IgD-negative memory B cell (primary cell): ENCODE measurements around the gene DGCR2. TPM values are rescaled to one million over a fixed set of nuclear protein-coding genes. Genes with fewer than 3 reads are reported as not detected.
"Not testable (repeated sequence)": the region's sequence is repeated elsewhere in the genome, so short reads cannot be mapped to it uniquely, and the experiment has no call there.

Experiments used
- H3K27ac Mint-ChIP-seq, 3 donors: one replicate each; pipeline ENCODE4 v1.8.0; 2020 to 2022; ENCODE audit warnings: mild to moderate bottlenecking in 3 of 3, mixed read lengths in 3 of 3, moderate library complexity in 1 of 3
- H3K27me3 Mint-ChIP-seq: one replicate; pipeline ENCODE4 v1.8.0; 2021; ENCODE audit warnings: mixed read lengths
- H3K36me3 Mint-ChIP-seq: one replicate; pipeline ENCODE4 v1.8.0; 2020; ENCODE audit warnings: mild to moderate bottlenecking, mixed read lengths
- H3K4me1 Mint-ChIP-seq, 3 donors: one replicate each; pipeline ENCODE4 v1.8.0; 2020 to 2022; ENCODE audit warnings: mixed read lengths in 3 of 3, mild to moderate bottlenecking in 1 of 3
- H3K4me3 Mint-ChIP-seq, 4 donors: one replicate each; pipeline ENCODE4 v1.8.0; 2020 to 2022; ENCODE audit warnings: mild to moderate bottlenecking in 4 of 4, mixed read lengths in 4 of 4, moderate library complexity in 3 of 4
- H3K9me3 Mint-ChIP-seq, 3 donors: one replicate each; pipeline ENCODE4 v1.8.0; 2020 to 2021; ENCODE audit warnings: mixed read lengths in 3 of 3, mild to moderate bottlenecking in 1 of 3
- polyA plus RNA-seq: library from polyadenylated mRNA; unstranded; fragments of 300-500 nt; fragmentation: Illumina TruSeq; gene quantifications from one replicate; pipeline ENCODE4 v1.2.3, GENCODE V29; 2021

The DGCR2 gene
- polyA plus RNA-seq, 1 donor from 2014 or later: 29.1 TPM

GRCh38 chr22:19097518-19097917 is 24.7 kb downstream of the DGCR2 start:
- Mint-ChIP-seq H3K27me3 (no peaks in the 10 kb centered on the region), H3K36me3 (peaks cover 7% of the 10 kb centered on the region), H3K4me1 (peaks cover 12 to 14% (median 14%) of the 10 kb centered on the region in 3 donors), H3K27ac (no peak overlapping the region), H3K4me3 (no peak overlapping the region), H3K9me3 (no peaks in the 10 kb centered on the region)

GRCh38 chr22:19096555-19096954 is 25.7 kb downstream of the DGCR2 start:
- H3K9me3 Mint-ChIP-seq: no peaks in the 10 kb centered on the region
- peaks cover 5% of the 10 kb centered on the region for H3K36me3 Mint-ChIP-seq
- peak overlapping the region in 2 of 3 donors; percentile 2 to 69 for H3K27ac Mint-ChIP-seq
- no peak overlapping the region for H3K4me3 Mint-ChIP-seq
- no peaks in the 10 kb centered on the region for H3K27me3 Mint-ChIP-seq
- H3K4me1 Mint-ChIP-seq: peaks cover 7 to 11% (median 9%) of the 10 kb centered on the region in 3 donors

GRCh38 chr22:19094393-19094997 is 27.7 kb downstream of the DGCR2 start:
- Mint-ChIP-seq H3K9me3 (no peaks in the 10 kb centered on the region), H3K27ac (peak overlapping the region in 1 of 3 donors; percentile 50), H3K4me1 (peaks cover 7 to 11% (median 9%) of the 10 kb centered on the region in 3 donors), H3K27me3 (no peaks in the 10 kb centered on the region), H3K4me3 (no peak overlapping the region), H3K36me3 (peaks cover 5% of the 10 kb centered on the region)

- H3K9me3 Mint-ChIP-seq: no peaks in the 10 kb centered on the region
- no peak overlapping the region for H3K27ac Mint-ChIP-seq
- H3K36me3 Mint-ChIP-seq: peaks cover 10% of the 10 kb centered on the region
- H3K4me1 Mint-ChIP-seq: peaks cover 7 to 13% (median 10%) of the 10 kb centered on the region in 3 donors
- no peaks in the 10 kb centered on the region for H3K27me3 Mint-ChIP-seq
- no peak overlapping the region for H3K4me3 Mint-ChIP-seq
These were observed 29.5 kb downstream of the DGCR2 start for GRCh38 chr22:19092725-19093124.

- no peak overlapping the region for H3K27ac Mint-ChIP-seq
- peaks cover 7% of the 10 kb centered on the region for H3K36me3 Mint-ChIP-seq
- H3K9me3 Mint-ChIP-seq: no peaks in the 10 kb centered on the region
- no peak overlapping the region for H3K4me3 Mint-ChIP-seq
- no peaks in the 10 kb centered on the region for H3K27me3 Mint-ChIP-seq
- peaks cover 3 to 12% (median 8%) of the 10 kb centered on the region in 3 donors for H3K4me1 Mint-ChIP-seq
These were observed 31.6 kb downstream of the DGCR2 start for GRCh38 chr22:19090586-19091127.

- no peak overlapping the region for H3K4me3 Mint-ChIP-seq
- H3K27ac Mint-ChIP-seq: no peak overlapping the region
- peaks cover 8 to 17% (median 13%) of the 10 kb centered on the region in 3 donors for H3K4me1 Mint-ChIP-seq
- H3K27me3 Mint-ChIP-seq: no peaks in the 10 kb centered on the region
- peaks cover 7% of the 10 kb centered on the region for H3K36me3 Mint-ChIP-seq
- no peaks in the 10 kb centered on the region for H3K9me3 Mint-ChIP-seq
These were observed 32.0 kb downstream of the DGCR2 start for GRCh38 chr22:19090183-19090582.

- Mint-ChIP-seq H3K36me3 (peaks cover 9% of the 10 kb centered on the region), H3K4me1 (peaks cover 12 to 21% (median 17%) of the 10 kb centered on the region in 3 donors), H3K4me3 (no peak overlapping the region), H3K9me3 (no peaks in the 10 kb centered on the region), H3K27me3 (no peaks in the 10 kb centered on the region), H3K27ac (peak overlapping the region in 1 of 3 donors; percentile 32)
These were observed 33.2 kb downstream of the DGCR2 start for GRCh38 chr22:19088866-19089595.

GRCh38 chr22:19086896-19087295 is 35.3 kb downstream of the DGCR2 start:
- peaks cover 12 to 19% (median 17%) of the 10 kb centered on the region in 3 donors for H3K4me1 Mint-ChIP-seq
- no peaks in the 10 kb centered on the region for H3K9me3 Mint-ChIP-seq
- no peaks in the 10 kb centered on the region for H3K27me3 Mint-ChIP-seq
- H3K36me3 Mint-ChIP-seq: peaks cover 7% of the 10 kb centered on the region
- H3K27ac Mint-ChIP-seq: no peak overlapping the region
- H3K4me3 Mint-ChIP-seq: no peak overlapping the region

GRCh38 chr22:19086417-19086816 is 35.8 kb downstream of the DGCR2 start:
- peaks cover 12 to 19% (median 17%) of the 10 kb centered on the region in 3 donors for H3K4me1 Mint-ChIP-seq
- H3K4me3 Mint-ChIP-seq: peak overlapping the region in 1 of 4 donors; percentile 75
- no peaks in the 10 kb centered on the region for H3K27me3 Mint-ChIP-seq
- H3K9me3 Mint-ChIP-seq: no peaks in the 10 kb centered on the region
- H3K36me3 Mint-ChIP-seq: peaks cover 8% of the 10 kb centered on the region
- H3K27ac Mint-ChIP-seq: no peak overlapping the region

- H3K4me3 Mint-ChIP-seq: peak overlapping the region; percentile 8 to 73 (median 40)
- H3K27ac Mint-ChIP-seq: peak overlapping the region in 2 of 3 donors; percentile 52 to 72
- H3K9me3 Mint-ChIP-seq: no peaks in the 10 kb centered on the region
- peaks cover 14 to 22% (median 22%) of the 10 kb centered on the region in 3 donors for H3K4me1 Mint-ChIP-seq
- peaks cover 15% of the 10 kb centered on the region for H3K36me3 Mint-ChIP-seq
- no peaks in the 10 kb centered on the region for H3K27me3 Mint-ChIP-seq
These were observed 36.9 kb downstream of the DGCR2 start for GRCh38 chr22:19085233-19085718.

GRCh38 chr22:19084586-19084985 is 37.6 kb downstream of the DGCR2 start:
- H3K36me3 Mint-ChIP-seq: peaks cover 15% of the 10 kb centered on the region
- H3K27me3 Mint-ChIP-seq, H3K27ac Mint-ChIP-seq, H3K9me3 Mint-ChIP-seq, H3K4me3 Mint-ChIP-seq: not testable (repeated sequence)
- H3K4me1 Mint-ChIP-seq: peaks cover 14 to 22% (median 22%) of the 10 kb centered on the region in 3 donors

GRCh38 chr22:19084126-19084525 is 38.1 kb downstream of the DGCR2 start:
- H3K9me3 Mint-ChIP-seq, H3K27me3 Mint-ChIP-seq, H3K27ac Mint-ChIP-seq, H3K4me3 Mint-ChIP-seq: not testable (repeated sequence)
- H3K4me1 Mint-ChIP-seq: peaks cover 14 to 22% (median 22%) of the 10 kb centered on the region in 3 donors
- peaks cover 15% of the 10 kb centered on the region for H3K36me3 Mint-ChIP-seq

GRCh38 chr22:19082793-19083192 is 39.4 kb downstream of the DGCR2 start:
- H3K9me3 Mint-ChIP-seq: no peaks in the 10 kb centered on the region
- H3K4me1 Mint-ChIP-seq: peaks cover 14 to 20% (median 18%) of the 10 kb centered on the region in 3 donors
- H3K4me3 Mint-ChIP-seq: no peak overlapping the region
- H3K27me3 Mint-ChIP-seq: no peaks in the 10 kb centered on the region
- no peak overlapping the region for H3K27ac Mint-ChIP-seq
- H3K36me3 Mint-ChIP-seq: peaks cover 10% of the 10 kb centered on the region

GRCh38 chr22:19082101-19082500 is 40.1 kb downstream of the DGCR2 start:
- H3K9me3 Mint-ChIP-seq: no peaks in the 10 kb centered on the region
- peaks cover 10% of the 10 kb centered on the region for H3K36me3 Mint-ChIP-seq
- H3K27me3 Mint-ChIP-seq: no peaks in the 10 kb centered on the region
- peaks cover 14 to 20% (median 18%) of the 10 kb centered on the region in 3 donors for H3K4me1 Mint-ChIP-seq
- no peak overlapping the region for H3K4me3 Mint-ChIP-seq
- H3K27ac Mint-ChIP-seq: no peak overlapping the region

GRCh38 chr22:19081351-19081750 is 40.9 kb downstream of the DGCR2 start:
- no peak overlapping the region for H3K27ac Mint-ChIP-seq
- no peaks in the 10 kb centered on the region for H3K9me3 Mint-ChIP-seq
- no peak overlapping the region for H3K4me3 Mint-ChIP-seq
- no peaks in the 10 kb centered on the region for H3K27me3 Mint-ChIP-seq
- peaks cover 14 to 18% (median 16%) of the 10 kb centered on the region in 3 donors for H3K4me1 Mint-ChIP-seq
- peaks cover 10% of the 10 kb centered on the region for H3K36me3 Mint-ChIP-seq
